ENCODE measurements around the gene MEX3D.

MEX3D gene

DNA sequence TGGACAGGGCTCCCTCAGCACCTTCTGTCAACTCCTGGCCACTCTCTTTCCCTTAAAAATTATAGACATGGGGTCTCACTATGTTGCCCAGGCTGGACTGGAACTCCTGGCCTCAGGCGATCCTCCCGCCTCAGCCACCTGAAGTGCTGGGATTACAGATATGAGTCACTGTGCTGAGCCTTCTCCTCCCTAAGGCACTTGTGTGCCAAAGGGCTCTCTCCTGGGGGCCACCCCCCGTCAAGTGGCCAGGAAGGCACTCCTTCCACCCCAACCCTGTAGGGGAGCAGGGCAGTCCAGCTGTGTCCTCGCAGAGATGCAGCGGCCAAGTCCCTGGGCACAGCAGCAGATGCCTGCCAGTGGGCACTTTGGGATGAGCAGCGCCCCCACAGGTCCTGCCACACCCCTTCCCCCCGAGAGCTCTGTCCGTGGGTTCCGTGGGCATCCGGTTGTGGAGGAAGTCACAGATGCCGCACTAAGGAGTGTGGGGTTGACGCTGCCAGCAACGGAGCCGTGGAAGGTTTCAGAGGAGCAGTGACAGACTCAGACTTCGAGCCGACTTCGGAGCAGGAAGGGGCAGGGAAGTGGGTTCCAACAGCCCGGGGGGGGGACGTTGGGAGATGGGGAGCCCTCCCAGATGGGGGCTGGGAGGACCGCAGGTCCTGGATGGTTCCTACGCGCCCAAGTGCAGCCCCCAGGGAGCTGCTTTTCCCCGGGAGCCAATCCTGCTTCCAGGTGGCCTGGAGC is 40.4 kb upstream of the MEX3D start:
- TF ChIP-seq, protein P1, sequence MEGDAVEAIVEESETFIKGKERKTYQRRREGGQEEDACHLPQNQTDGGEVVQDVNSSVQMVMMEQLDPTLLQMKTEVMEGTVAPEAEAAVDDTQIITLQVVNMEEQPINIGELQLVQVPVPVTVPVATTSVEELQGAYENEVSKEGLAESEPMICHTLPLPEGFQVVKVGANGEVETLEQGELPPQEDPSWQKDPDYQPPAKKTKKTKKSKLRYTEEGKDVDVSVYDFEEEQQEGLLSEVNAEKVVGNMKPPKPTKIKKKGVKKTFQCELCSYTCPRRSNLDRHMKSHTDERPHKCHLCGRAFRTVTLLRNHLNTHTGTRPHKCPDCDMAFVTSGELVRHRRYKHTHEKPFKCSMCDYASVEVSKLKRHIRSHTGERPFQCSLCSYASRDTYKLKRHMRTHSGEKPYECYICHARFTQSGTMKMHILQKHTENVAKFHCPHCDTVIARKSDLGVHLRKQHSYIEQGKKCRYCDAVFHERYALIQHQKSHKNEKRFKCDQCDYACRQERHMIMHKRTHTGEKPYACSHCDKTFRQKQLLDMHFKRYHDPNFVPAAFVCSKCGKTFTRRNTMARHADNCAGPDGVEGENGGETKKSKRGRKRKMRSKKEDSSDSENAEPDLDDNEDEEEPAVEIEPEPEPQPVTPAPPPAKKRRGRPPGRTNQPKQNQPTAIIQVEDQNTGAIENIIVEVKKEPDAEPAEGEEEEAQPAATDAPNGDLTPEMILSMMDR (IDR thresholded peaks at IDR 0.05; ENCODE audit: low read depth, low read length, missing control alignments): no peak
- DNase-seq (ENCODE audit: low read depth): no peak
- H3K4me3 ChIP-seq (ENCODE audit: low read depth, low read length): no peak overlapping the region
- in situ Hi-C loops (cut with HindIII; ENCODE audit: low sequenced_read_pairs): no loop called here

DNA sequence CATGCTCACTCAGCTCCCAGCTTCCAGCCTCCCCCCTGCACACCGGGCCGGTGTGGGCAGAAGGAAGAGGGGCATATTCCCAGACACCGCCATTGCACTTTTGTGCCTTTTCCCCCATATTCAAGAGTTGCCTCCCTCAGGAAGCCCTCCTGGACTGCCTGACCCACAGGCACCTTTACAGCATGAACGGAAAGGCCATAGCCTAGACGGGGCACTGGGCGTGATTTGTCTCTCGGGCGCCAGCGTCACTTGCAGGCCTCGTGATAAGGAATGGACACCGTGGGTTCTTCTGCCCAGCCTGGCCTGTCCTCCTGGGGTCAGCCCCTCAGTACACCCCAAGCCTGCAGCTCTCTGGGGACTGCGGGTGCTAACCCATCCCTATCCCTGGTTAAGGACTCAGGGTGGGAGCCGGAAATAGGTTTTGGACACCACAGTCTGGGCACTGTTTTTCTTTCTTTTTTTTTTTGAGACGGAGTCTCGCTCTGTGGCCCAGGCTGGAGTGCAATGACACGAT is 38.1 kb upstream of the MEX3D start:
- H3K4me3 ChIP-seq (ENCODE audit: low read depth, low read length): peak overlapping the region; percentile 61
- TF ChIP-seq, protein P1 (IDR thresholded peaks at IDR 0.05; ENCODE audit: low read depth, low read length, missing control alignments): no peak
- in situ Hi-C loops (cut with HindIII; ENCODE audit: low sequenced_read_pairs): no loop called here
- no peak for DNase-seq (ENCODE audit: low read depth)

DNA sequence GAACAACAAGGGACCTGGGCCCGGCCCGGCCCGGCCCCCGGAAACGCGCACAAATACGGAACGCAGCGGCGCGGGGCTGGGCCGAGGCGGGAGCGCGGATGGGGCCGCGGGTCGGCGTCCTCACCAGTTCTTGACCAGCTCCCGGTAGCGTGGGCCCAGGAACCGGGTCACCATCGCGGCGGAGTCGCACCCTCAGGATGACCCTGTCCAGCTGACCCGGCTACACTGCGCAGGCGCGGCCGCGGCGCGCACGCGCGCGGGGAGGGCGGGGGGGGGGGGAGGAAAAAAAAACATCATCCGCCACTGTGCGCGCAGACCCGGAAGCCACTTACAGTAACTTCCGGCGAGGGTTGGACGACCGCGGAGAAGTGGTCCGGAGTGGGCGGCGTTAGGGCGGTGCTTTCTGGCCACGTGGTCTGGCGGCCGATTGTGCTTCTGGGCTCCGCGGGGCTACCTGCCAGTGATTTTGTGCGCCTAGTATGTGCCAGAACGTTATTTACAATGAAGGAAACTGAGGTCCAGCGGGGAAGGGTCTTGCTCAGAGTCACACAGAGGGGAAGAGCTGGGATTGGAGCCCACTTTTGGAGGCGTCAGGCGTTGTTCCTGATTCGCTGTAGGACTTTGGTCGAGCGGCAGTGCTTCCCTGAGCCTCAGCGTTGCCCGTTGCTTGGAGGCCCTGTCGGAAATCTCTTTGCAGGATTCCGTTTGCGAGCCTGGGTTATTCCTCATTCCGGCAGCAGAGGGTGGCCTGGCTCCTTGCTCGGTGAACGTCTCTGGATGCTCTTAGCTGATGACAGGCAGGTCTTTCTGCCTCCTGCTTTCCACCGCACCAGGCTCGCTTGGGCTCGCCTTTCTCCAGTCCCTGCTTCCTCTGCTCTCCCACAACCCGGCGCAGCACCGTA is 37.4 kb upstream of the MEX3D start, which contains the start of gene UQCR11:
TSS of gene UQCR11 (minus strand) at position 227 of the 902 bp plus-strand sequence. CDS start at position 174, 53 bp downstream.
- TF ChIP-seq, protein P1 (IDR thresholded peaks at IDR 0.05; ENCODE audit: low read depth, low read length, missing control alignments): peak; percentile 67
- DNase-seq (ENCODE audit: low read depth): peak; percentile 93
- H3K4me3 ChIP-seq (ENCODE audit: low read depth, low read length): peak within 1 kb of the TSS; percentile 61
- in situ Hi-C loops (cut with HindIII; ENCODE audit: low sequenced_read_pairs): no loop called here

DNA sequence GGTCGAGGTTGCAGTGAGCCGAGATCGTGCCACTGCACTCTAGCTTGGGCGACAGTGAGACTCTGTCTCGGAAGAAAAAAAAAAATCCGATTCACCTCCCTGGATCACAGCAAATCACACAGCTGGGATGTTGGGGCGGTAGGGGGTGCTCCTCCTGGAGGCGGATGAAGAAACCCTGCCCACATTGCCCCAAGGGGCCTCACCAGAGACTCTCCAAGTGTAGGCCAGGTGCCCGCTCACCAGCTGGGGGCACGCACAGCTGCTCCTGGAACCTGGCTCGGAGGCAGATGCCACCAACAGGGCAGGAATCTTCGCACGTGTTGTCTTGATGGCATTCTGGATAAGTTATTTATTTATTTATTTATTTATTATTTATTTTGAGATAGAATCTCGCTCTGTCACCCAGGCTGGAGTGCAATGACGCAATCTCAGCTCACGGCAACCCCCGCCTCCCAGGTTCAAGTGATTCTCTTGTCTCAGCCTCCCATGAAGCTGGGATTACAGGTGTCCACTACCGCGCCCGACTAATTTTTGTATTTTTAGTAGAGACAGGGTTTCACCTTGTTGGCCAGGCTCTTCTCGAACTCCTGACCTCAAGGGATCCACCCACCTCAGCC is 34.1 kb upstream of the MEX3D start:
- TF ChIP-seq, protein P1 (IDR thresholded peaks at IDR 0.05; ENCODE audit: low read depth, low read length, missing control alignments): no peak
- in situ Hi-C loops (cut with HindIII; ENCODE audit: low sequenced_read_pairs): no loop called here
- no peak overlapping the region for H3K4me3 ChIP-seq (ENCODE audit: low read depth, low read length)
- DNase-seq (ENCODE audit: low read depth): no peak

DNA sequence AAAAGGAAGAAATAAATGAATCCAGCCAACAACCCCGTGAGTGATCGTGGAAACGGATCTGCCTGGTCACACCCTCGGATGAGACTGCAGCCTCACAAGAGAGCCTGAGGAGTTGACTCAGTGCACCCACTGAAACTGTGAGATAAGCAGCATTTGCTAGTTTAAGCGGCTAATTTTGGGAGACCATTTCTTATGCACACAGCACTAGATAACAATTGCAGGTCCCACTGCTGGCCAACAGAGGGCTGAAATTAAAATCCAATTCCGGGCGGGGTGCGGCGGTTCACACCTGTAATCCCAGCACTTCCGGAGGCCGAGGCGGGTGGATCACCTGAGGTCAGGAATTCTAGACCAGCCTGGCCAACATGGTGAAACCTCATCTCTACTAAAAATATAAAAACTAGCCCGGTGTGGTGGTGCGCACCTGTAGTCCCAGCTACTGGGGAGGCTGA is 33.5 kb upstream of the MEX3D start:
- no peak overlapping the region for H3K4me3 ChIP-seq (ENCODE audit: low read depth, low read length)
- TF ChIP-seq, protein P1 (IDR thresholded peaks at IDR 0.05; ENCODE audit: low read depth, low read length, missing control alignments): peak; percentile 20
- no peak for DNase-seq (ENCODE audit: low read depth)
- in situ Hi-C loops (cut with HindIII; ENCODE audit: low sequenced_read_pairs): no loop called here

DNA sequence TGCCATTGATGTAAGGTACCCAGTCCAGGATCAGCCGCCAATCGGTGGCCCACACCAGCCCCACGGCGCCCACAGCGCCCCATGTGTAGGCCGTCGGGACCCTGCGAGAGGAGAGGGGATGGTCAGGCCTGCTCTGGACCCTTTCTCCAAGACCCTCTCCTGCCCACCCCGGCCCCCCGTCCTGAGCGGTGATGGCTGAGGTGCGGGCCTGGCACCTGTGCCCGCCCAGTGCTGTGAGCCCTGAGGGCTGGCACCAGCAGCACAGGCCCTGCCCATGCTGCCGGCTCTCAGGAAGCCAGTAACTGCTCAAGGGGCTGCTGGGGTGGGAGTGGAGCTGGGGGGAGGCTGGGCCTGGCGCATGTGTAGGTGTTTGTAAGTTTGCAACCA is 31.3 kb upstream of the MEX3D start:
- no peak for DNase-seq (ENCODE audit: low read depth)
- in situ Hi-C loops (cut with HindIII; ENCODE audit: low sequenced_read_pairs): no loop called here
- no peak overlapping the region for H3K4me3 ChIP-seq (ENCODE audit: low read depth, low read length)
- TF ChIP-seq, protein P1 (IDR thresholded peaks at IDR 0.05; ENCODE audit: low read depth, low read length, missing control alignments): no peak
